MM.1S (cell line): ENCODE measurements around the gene HHIP.
A peak's percentile ranks its signal among the peaks of the same experiment; 100 is the strongest.

Experiments
- DNase-seq: peaks from one replicate; pipeline ENCODE4 v3.0.0-alpha.2; 2015
- H2AFZ ChIP-seq: fragments of 300-600 bp; sonication (generic); 2 replicates; pipeline ENCODE4 v1.6.0; 2016; ENCODE audit warnings: antibody characterized with exemption, low read length
- H3F3A ChIP-seq: fragments of 300-600 bp; sonication (generic); 2 replicates; pipeline ENCODE4 v1.6.1; 2016; ENCODE audit warnings: mild to moderate bottlenecking, antibody characterized with exemption, low read length, moderate library complexity, mixed read lengths; ENCODE audit not compliant: insufficient read depth
- H3K27ac ChIP-seq: fragments of 300-600 bp; sonication (generic); 2 replicates; pipeline ENCODE4 v1.5.1; 2016; ENCODE audit warnings: mild to moderate bottlenecking, low read length
- H3K27me3 ChIP-seq: fragments of 300-600 bp; sonication (generic); replicated peaks from 2 replicates; pipeline ENCODE4 v1.6.0; 2016; ENCODE audit warnings: low read length; ENCODE audit not compliant: insufficient read depth
- H3K36me3 ChIP-seq: fragments of 300-600 bp; sonication (generic); replicated peaks from 2 replicates; pipeline ENCODE4 v1.6.1; 2016; ENCODE audit warnings: mild to moderate bottlenecking, low read length, mixed read lengths; ENCODE audit not compliant: insufficient read depth
- H3K4me1 ChIP-seq: fragments of 300-600 bp; sonication (generic); 2 replicates; pipeline ENCODE4 v1.6.1; 2016; ENCODE audit warnings: low read length, mixed read lengths
- H3K4me2 ChIP-seq: fragments of 300-600 bp; sonication (generic); 2 replicates; pipeline ENCODE4 v1.6.0; 2016; ENCODE audit warnings: low read depth, low read length
- H3K4me3 ChIP-seq: fragments of 300-600 bp; sonication (generic); 2 replicates; pipeline ENCODE4 v1.5.1; 2016; ENCODE audit warnings: low read length, mixed read lengths
- H3K79me2 ChIP-seq: fragments of 300-600 bp; sonication (generic); 2 replicates; pipeline ENCODE4 v1.6.1; 2016; ENCODE audit warnings: mixed run types, low read length, mixed read lengths
- H3K9ac ChIP-seq: fragments of 300-600 bp; sonication (generic); 2 replicates; pipeline ENCODE4 v1.6.1; 2016; ENCODE audit warnings: low read length, mixed read lengths
- H3K9me2 ChIP-seq: fragments of 300-600 bp; sonication (generic); replicated peaks from 2 replicates; pipeline ENCODE4 v1.6.1; 2016; ENCODE audit warnings: mild to moderate bottlenecking, low read length, mixed read lengths; ENCODE audit not compliant: insufficient read depth
- H3K9me3 ChIP-seq: fragments of 300-600 bp; sonication (generic); replicated peaks from 2 replicates; pipeline ENCODE4 v1.6.1; 2016; ENCODE audit warnings: mild to moderate bottlenecking, low read length, mixed read lengths; ENCODE audit not compliant: insufficient read depth
- H4K20me1 ChIP-seq: fragments of 300-600 bp; sonication (generic); 2 replicates; pipeline ENCODE4 v1.6.1; 2016; ENCODE audit warnings: mild to moderate bottlenecking, low read length, moderate library complexity, mixed read lengths; ENCODE audit not compliant: insufficient read depth
- CTCF ChIP-seq: fragments of 300-600 bp; sonication (generic); IDR thresholded peaks from 2 replicates; pipeline ENCODE4 v1.5.1; 2016; ENCODE audit warnings: antibody characterized with exemption, low read length, mixed read lengths
- EZH2 ChIP-seq: fragments of 300-600 bp; sonication (generic); optimal IDR thresholded peaks from 2 replicates; pipeline ENCODE3; 2017; ENCODE audit warnings: low read depth, mild to moderate bottlenecking, antibody characterized with exemption, low read length, mixed read lengths
- EZH2phosphoT487 ChIP-seq: fragments of 300-600 bp; sonication (generic); IDR thresholded peaks from 2 replicates; pipeline ENCODE4 v1.6.1; 2018; ENCODE audit warnings: antibody characterized with exemption, low read length

The HHIP gene

GRCh38 chr4:144647095-144647561 is 1.2 kb downstream of the HHIP start:
- H3F3A ChIP-seq = no peaks in the 10 kb centered on the region
- H3K9me3 ChIP-seq = no peaks in the 10 kb centered on the region
- no peak for DNase-seq
- H2AFZ ChIP-seq = 0 out of 2 replicates have a peak overlapping the region, but pooled peaks have one; percentile 30
- H3K4me2 ChIP-seq = peak overlapping the region; percentile 56; the same call in 1 of the 2 replicates
- H3K9me2 ChIP-seq = no peaks in the 10 kb centered on the region
- H4K20me1 ChIP-seq = no peaks in the 10 kb centered on the region
- TF ChIP-seq EZH2phosphoT487 (no peak), CTCF (no peak), EZH2 (no peak)
- H3K4me3 ChIP-seq = peak overlapping the region; percentile 47
- H3K27me3 ChIP-seq = no peaks in the 10 kb centered on the region
- no peaks in the 10 kb centered on the region for H3K79me2 ChIP-seq
- H3K36me3 ChIP-seq = no peaks in the 10 kb centered on the region
- no peak overlapping the region for H3K9ac ChIP-seq
- no peak overlapping the region for H3K27ac ChIP-seq
- H3K4me1 ChIP-seq = 0 out of 2 replicates have a peak, but pooled peaks cover 4% of the 10 kb centered on the region

GRCh38 chr4:144647590-144647989 is 1.6 kb downstream of the HHIP start:
- no peak overlapping the region for H3K4me2 ChIP-seq
- H3K27me3 ChIP-seq = no peaks in the 10 kb centered on the region

GRCh38 chr4:144648042-144648441 is 2.1 kb downstream of the HHIP start:
- Histone ChIP-seq H2AFZ (no peak overlapping the region), H3K4me1 (0 out of 2 replicates have a peak, but pooled peaks cover 4% of the 10 kb centered on the region), H3F3A (no peaks in the 10 kb centered on the region), H3K9ac (no peak overlapping the region), H3K9me3 (no peaks in the 10 kb centered on the region), H3K36me3 (no peaks in the 10 kb centered on the region), H3K27me3 (no peaks in the 10 kb centered on the region), H3K4me3 (no peak overlapping the region), H3K27ac (no peak overlapping the region), H4K20me1 (no peaks in the 10 kb centered on the region), H3K4me2 (no peak overlapping the region), H3K9me2 (no peaks in the 10 kb centered on the region), H3K79me2 (no peaks in the 10 kb centered on the region)
- TF ChIP-seq EZH2 = no peak
- no peak for TF ChIP-seq CTCF
- TF ChIP-seq EZH2phosphoT487 = no peak
- no peak for DNase-seq

More at GRCh38 chr4:144647590-144647989, 1.6 kb downstream of the HHIP start:
- Histone ChIP-seq H2AFZ (no peak overlapping the region), H3K79me2 (no peaks in the 10 kb centered on the region), H3F3A (no peaks in the 10 kb centered on the region), H3K36me3 (no peaks in the 10 kb centered on the region), H3K9me3 (no peaks in the 10 kb centered on the region), H3K4me1 (0 out of 2 replicates have a peak, but pooled peaks cover 4% of the 10 kb centered on the region), H3K4me3 (no peak overlapping the region), H3K9me2 (no peaks in the 10 kb centered on the region), H3K27ac (no peak overlapping the region), H4K20me1 (no peaks in the 10 kb centered on the region), H3K9ac (no peak overlapping the region)
- no peak for DNase-seq
- TF ChIP-seq CTCF (no peak), EZH2phosphoT487 (no peak), EZH2 (no peak)
